ENCODE data around the gene WASHC3. TPM values are rescaled to one million over a fixed set of nuclear protein-coding genes. Genes with fewer than 3 reads are reported as not detected.
"Not testable (repeated sequence)": the region's sequence is repeated elsewhere in the genome, so short reads cannot be mapped to it uniquely, and the experiment has no call there.

The WASHC3 gene
- total RNA-seq, 4 donors from 2014 or later = 80.4 to 106 (median 87.1) TPM

GRCh38 chr12:102026728-102027127 is 35.1 kb downstream of the WASHC3 start:
- no peak overlapping the region for H3K4me3 ChIP-seq
- no peaks in the 10 kb centered on the region for H3K27me3 ChIP-seq
- no peaks in the 10 kb centered on the region for H3K9me3 ChIP-seq
- ATAC-seq = no peak
- TF ChIP-seq POLR2AphosphoS5 (IDR thresholded peaks at IDR 0.05) (no peak), POLR2A (IDR thresholded peaks at IDR 0.05) (no peak), EP300 (IDR thresholded peaks at IDR 0.05) (no peak), CTCF (IDR thresholded peaks at IDR 0.05) (no peak)
- no peak overlapping the region for H3K27ac ChIP-seq
- 33 to 50% methylated on average over 1 of the region's 1 CpG for WGBS, 2 donors (ENCODE audit: low coverage in 1 of 2)
- peaks cover 0 to 23% of the 10 kb centered on the region in 2 donors for H3K36me3 ChIP-seq
- H3K4me1 ChIP-seq = peaks cover 0 to 35% (median 27%) of the 10 kb centered on the region in 3 donors

DNA sequence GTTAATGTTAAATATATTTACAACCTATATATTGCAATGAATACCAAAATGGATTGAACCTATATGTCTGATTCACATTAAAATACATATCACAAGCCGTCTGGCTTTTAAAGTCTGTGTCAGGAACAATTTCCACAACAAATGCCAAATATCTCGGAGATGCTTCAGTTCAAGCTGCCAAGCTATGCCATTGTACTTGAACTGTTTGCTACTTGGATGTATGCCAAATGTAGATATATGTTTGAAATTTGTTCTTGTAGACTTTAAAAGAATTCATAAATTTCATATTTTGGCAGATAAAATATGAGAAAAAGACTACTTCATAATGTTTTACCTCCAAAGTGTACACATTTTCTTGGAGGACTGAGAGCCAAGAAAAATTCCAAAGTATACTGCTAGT is 37.0 kb downstream of the WASHC3 start:
- H3K36me3 ChIP-seq = peaks cover 0 to 9% of the 10 kb centered on the region in 2 donors
- H3K4me1 ChIP-seq = peaks cover 0 to 42% (median 27%) of the 10 kb centered on the region in 3 donors
- H3K27ac ChIP-seq = peak overlapping the region in 2 of 4 donors; percentile 23 to 68
- 25 to 36% methylated on average over 2 of the region's 2 CpGs for WGBS, 2 donors (ENCODE audit: low coverage in 1 of 2)
- TF ChIP-seq POLR2A (IDR thresholded peaks at IDR 0.05) (no peak), CTCF (IDR thresholded peaks at IDR 0.05) (no peak), POLR2AphosphoS5 (IDR thresholded peaks at IDR 0.05) (no peak), EP300 (IDR thresholded peaks at IDR 0.05) (no peak)
- H3K27me3 ChIP-seq = no peaks in the 10 kb centered on the region
- no peak overlapping the region for H3K4me3 ChIP-seq
- no peak for ATAC-seq
- no peaks in the 10 kb centered on the region for H3K9me3 ChIP-seq

DNA sequence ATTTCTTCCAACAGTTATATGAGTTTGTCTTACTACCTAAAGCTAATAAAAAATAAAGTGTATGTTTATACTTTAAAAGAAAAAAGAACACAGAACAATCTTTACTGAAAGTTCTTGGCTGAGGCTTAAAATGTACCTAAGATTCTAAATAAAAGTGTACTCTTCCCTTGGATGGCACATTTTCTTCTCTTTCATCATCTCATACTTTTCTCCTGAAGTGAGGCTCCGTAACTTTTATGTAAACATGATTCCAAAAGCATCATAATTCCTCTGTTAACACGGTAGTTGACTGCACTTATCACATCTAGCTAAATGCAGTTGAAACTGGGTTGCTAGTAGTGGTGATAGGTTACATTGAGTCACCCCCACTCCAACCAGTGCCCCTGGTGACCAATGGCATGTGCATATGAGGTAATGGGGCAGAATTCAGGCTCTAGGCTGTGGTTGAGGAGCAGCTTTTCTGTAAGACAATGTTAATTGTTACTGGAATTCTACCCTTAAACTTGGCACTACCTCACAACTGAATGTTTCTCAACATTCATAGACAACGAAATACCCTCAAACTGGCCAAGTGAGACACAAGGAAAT is 38.4 kb downstream of the WASHC3 start:
- 46 to 48% methylated on average over 3 of the region's 3 CpGs for WGBS, 2 donors (ENCODE audit: low coverage in 1 of 2)
- Histone ChIP-seq H3K9me3 (no peaks in the 10 kb centered on the region), H3K27me3 (no peaks in the 10 kb centered on the region), H3K4me3 (no peak overlapping the region), H3K4me1 (peaks cover 0 to 42% (median 27%) of the 10 kb centered on the region in 3 donors), H3K27ac (peak overlapping the region; percentile 68 to 73 (median 70)), H3K36me3 (peaks cover 0 to 7% of the 10 kb centered on the region in 2 donors)
- TF ChIP-seq POLR2AphosphoS5 (IDR thresholded peaks at IDR 0.05) = peak; percentile 55
- TF ChIP-seq CTCF (IDR thresholded peaks at IDR 0.05) = no peak
- ATAC-seq = peak; percentile 62

- Histone ChIP-seq H3K27ac (peak overlapping the region in 1 of 4 donors; percentile 68), H3K4me1 (peaks cover 0 to 42% (median 27%) of the 10 kb centered on the region in 3 donors), H3K27me3 (no peaks in the 10 kb centered on the region), H3K9me3 (no peaks in the 10 kb centered on the region), H3K36me3 (peaks cover 0 to 11% of the 10 kb centered on the region in 2 donors), H3K4me3 (no peak overlapping the region)
- TF ChIP-seq CTCF (IDR thresholded peaks at IDR 0.05) = no peak
- no peak for TF ChIP-seq POLR2A (IDR thresholded peaks at IDR 0.05)
- no peak for TF ChIP-seq POLR2AphosphoS5 (IDR thresholded peaks at IDR 0.05)
- no peak for TF ChIP-seq EP300 (IDR thresholded peaks at IDR 0.05)
- WGBS, 2 donors (ENCODE audit: low coverage in 1 of 2) = 100% methylated on average over 1 of the region's 1 CpG
- ATAC-seq = no peak
Measured at GRCh38 chr12:102022286-102022685, 39.5 kb downstream of the WASHC3 start.

GRCh38 chr12:102021540-102022246 is 40.1 kb downstream of the WASHC3 start:
- no peak for ATAC-seq
- no peak overlapping the region for H3K4me3 ChIP-seq
- H3K9me3 ChIP-seq = no peaks in the 10 kb centered on the region
- WGBS, 2 donors (ENCODE audit: low coverage in 1 of 2) = 24 to 67% methylated on average over 2 of the region's 2 CpGs
- no peaks in the 10 kb centered on the region for H3K27me3 ChIP-seq
- TF ChIP-seq EP300 (IDR thresholded peaks at IDR 0.05) (no peak), CTCF (IDR thresholded peaks at IDR 0.05) (no peak), POLR2AphosphoS5 (IDR thresholded peaks at IDR 0.05) (no peak), POLR2A (IDR thresholded peaks at IDR 0.05) (no peak)
- H3K4me1 ChIP-seq = peaks cover 0 to 42% (median 27%) of the 10 kb centered on the region in 3 donors
- H3K36me3 ChIP-seq = peaks cover 0 to 16% of the 10 kb centered on the region in 2 donors
- peak overlapping the region in 1 of 4 donors; percentile 7 for H3K27ac ChIP-seq

DNA sequence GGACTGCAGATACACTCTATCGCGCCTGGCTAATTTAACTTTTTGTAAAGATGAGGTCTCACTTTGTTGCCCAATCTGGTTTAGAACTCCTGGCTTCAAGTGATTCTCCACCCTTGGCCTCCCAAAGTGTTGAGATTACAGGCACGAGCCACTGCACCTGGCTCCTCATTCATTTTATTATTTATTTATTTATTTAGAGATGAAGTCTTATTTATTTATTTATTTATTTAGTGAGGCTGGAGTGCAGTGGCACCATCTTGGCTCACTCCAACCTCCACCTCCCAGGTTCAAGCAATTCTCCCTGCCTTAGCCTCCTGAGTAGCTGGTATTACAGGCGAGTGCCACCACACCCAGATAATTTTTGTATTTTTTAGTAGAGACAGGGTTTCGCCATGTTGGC is 43.2 kb downstream of the WASHC3 start:
- not testable (repeated sequence) for H3K27me3 ChIP-seq, H3K9me3 ChIP-seq, ATAC-seq, H3K4me3 ChIP-seq, H3K27ac ChIP-seq
- Histone ChIP-seq H3K4me1 (peaks cover 0 to 23% (median 11%) of the 10 kb centered on the region in 3 donors), H3K36me3 (peaks cover 0 to 27% of the 10 kb centered on the region in 2 donors)
- WGBS, 2 donors (ENCODE audit: low coverage in 1 of 2) = 90 to 100% methylated on average over 2 to 5 of the region's 5 CpGs
